ENCODE results near the gene ILF3. TPM values are rescaled to one million over a fixed set of nuclear protein-coding genes. Genes with fewer than 3 reads are reported as not detected.
A peak's percentile ranks its signal among the peaks of the same experiment; 100 is the strongest.

The ILF3 gene
- total and polyA plus RNA-seq, 2 of the 13 experiments (the other 11 are each of a cell fraction or from before 2014, with no cell fraction given): 120 to 173 TPM

GRCh38 chr19:10687518-10688288 lies 33.6 kb downstream of the ILF3 start:
- ChIA-PET CTCF (ENCODE audit: low intra/inter-chr PET ratio, low total read pairs) (no interaction called here), POLR2A (no interaction called here)
- Histone ChIP-seq H3K27ac (ENCODE audit: extremely low read length, insufficient read depth, low read length) (no peak overlapping the region), H3K9ac (ENCODE audit: insufficient read depth, low read depth, low read length) (no peak overlapping the region), H3K4me1 (ENCODE audit: insufficient read depth, low read length) (no peaks in the 10 kb centered on the region), H3K79me2 (ENCODE audit: insufficient read depth, low read length) (no peaks in the 10 kb centered on the region), H3K36me3 (replicated peaks in 1 of 2; ENCODE audit: control insufficient read depth in 1 of 2, insufficient read depth in 2 of 2, low read length in 2 of 2) (peaks cover 49 to 93% of the 10 kb centered on the region in 2 experiments), H3K4me3 (replicated peaks in 1 of 3; ENCODE audit: insufficient read depth in 1 of 3, low read depth in 2 of 3, low read length in 3 of 3) (no peak overlapping the region), H4K20me1 (ENCODE audit: insufficient read depth, low read length) (peaks cover 18% of the 10 kb centered on the region; the same call in 1 of the 2 replicates), H3K27me3 (ENCODE audit: control insufficient read depth in 1 of 2, insufficient read depth in 2 of 2, low read length in 2 of 2) (no peaks in the 10 kb centered on the region), H3K4me2 (ENCODE audit: low read depth, low read length) (no peak overlapping the region), H3K9me3 (ENCODE audit: low read length) (no peaks in the 10 kb centered on the region), H2AFZ (ENCODE audit: low read length) (no peak overlapping the region)
- ATAC-seq (peak; percentile 4), FAIRE-seq (no peak), DNase-seq (ENCODE audit: low spot score) (no peak)
- intact Hi-C loops (cut with micrococcal nuclease; ENCODE audit: unreplicated experiment) (no loop called here), in situ Hi-C loops (cut with HindIII; ENCODE audit: extremely low pct_ligation_motif_present, low pct_unique_long_range_greater_than_20kb) (no loop called here)
- BruUV-seq (replicated peaks): no TSS peak
- 95% methylated on average over 7 of the region's 25 CpGs for WGBS (ENCODE audit: low lambda C conversion rate)
- TF ChIP-seq ZNF687 (CRISPR knock-in tag; IDR thresholded peaks at IDR 0.05) (peak; percentile 7; the same call in 1 of the 2 replicates), SNAI1 (CRISPR knock-in tag; IDR thresholded peaks at IDR 0.05; ENCODE audit: borderline replicate concordance) (no peak), ARNTL (CRISPR knock-in tag; IDR thresholded peaks at IDR 0.05) (no peak), JUN (CRISPR knock-in tag; IDR thresholded peaks at IDR 0.05) (no peak), ZNF589 (CRISPR knock-in tag; conservative IDR thresholded peaks at IDR 0.05) (no peak), ZNF558 (CRISPR knock-in tag; IDR thresholded peaks at IDR 0.05; ENCODE audit: borderline replicate concordance) (no peak), ZNF556 (CRISPR knock-in tag; IDR thresholded peaks at IDR 0.05; ENCODE audit: borderline replicate concordance) (no peak), RFXANK (CRISPR knock-in tag; IDR thresholded peaks at IDR 0.05) (no peak), ZNF546 (CRISPR knock-in tag; conservative IDR thresholded peaks at IDR 0.05) (no peak), RBM22 (optimal IDR thresholded peaks at IDR 0.05; ENCODE audit: low read length) (peak; percentile 79), ZNF713 (CRISPR knock-in tag; IDR thresholded peaks at IDR 0.05) (no peak), FOXP1 (IDR thresholded peaks at IDR 0.05) (no peak), FOXP1 (CRISPR knock-in tag; IDR thresholded peaks at IDR 0.05) (no peak)

Measured in HepG2 (cell line).